IMR-90 (cell line): ENCODE results near the gene AIRE. TPM values are rescaled to one million over a fixed set of nuclear protein-coding genes. Genes with fewer than 3 reads are reported as not detected.

Experiments
- ATAC-seq: fragments of 200-7000 bp; cut with Tn5 transposase; 2 replicates; pipeline ENCODE4 v1.9.1; 2020; ENCODE audit warnings: low read depth, mild to moderate bottlenecking, moderate library complexity
- BruUV-seq: library from RNA; stranded (reverse); fragments of 400-500 nt; replicated peaks from 2 replicates; lab custom pipeline; 2021; lab: Mats Ljungman, UMichigan
- CTCF ChIA-PET: fragments of 300-600 bp; formaldehyde crosslinking; extraction: SDS; loops from one replicate; lab custom pipeline; 2021; ENCODE audit warnings: antibody characterized with exemption; lab: Yijun Ruan, JAX
- POLR2A ChIA-PET: fragments of 300-600 bp; sonication (Branson Sonifier 250); formaldehyde crosslinking; loops from one replicate; lab custom pipeline; 2022; ENCODE audit warnings: antibody characterized with exemption; ENCODE audit not compliant: unreplicated experiment; lab: Charles Lee
- DNase-seq: peaks from one replicate; pipeline ENCODE4 v3.0.0; 2013
- H2AFZ ChIP-seq: replicated peaks from 2 replicates; pipeline ENCODE3; 2013; ENCODE audit warnings: low read length, mild to moderate bottlenecking; ENCODE audit not compliant: poor library complexity
- H2AK5ac ChIP-seq: 2 replicates; pipeline ENCODE4 v1.6.1; 2013; ENCODE audit warnings: low read depth, low read length, inconsistent platforms
- H2AK9ac ChIP-seq: replicated peaks from 2 replicates; pipeline ENCODE3; 2013; ENCODE audit warnings: mild to moderate bottlenecking, low read depth, low read length, moderate library complexity; ENCODE audit not compliant: poor library complexity
- H2BK120ac ChIP-seq: 2 replicates; pipeline ENCODE4 v1.6.1; 2013; ENCODE audit warnings: low read depth, low read length, inconsistent platforms
- H2BK15ac ChIP-seq: 3 replicates; pipeline ENCODE4 v1.6.1; 2013; ENCODE audit warnings: low read depth, low read length, inconsistent platforms
- H2BK20ac ChIP-seq: 2 replicates; pipeline ENCODE4 v1.6.1; 2013; ENCODE audit warnings: low read depth, mild to moderate bottlenecking, inconsistent platforms, low read length, moderate library complexity
- H2BK5ac ChIP-seq: 2 replicates; pipeline ENCODE4 v1.6.1; 2013; ENCODE audit warnings: mild to moderate bottlenecking, low read depth, low read length, inconsistent platforms; ENCODE audit not compliant: poor library complexity, severe bottlenecking
- H3K14ac ChIP-seq: replicated peaks from 2 replicates; pipeline ENCODE4 v1.6.1; 2013; ENCODE audit warnings: low read depth, low read length, inconsistent platforms
- H3K18ac ChIP-seq: 2 replicates; pipeline ENCODE4 v1.6.1; 2013; ENCODE audit warnings: low read depth, low read length, control low read depth
- H3K23ac ChIP-seq: 2 replicates; pipeline ENCODE4 v1.6.1; 2013; ENCODE audit warnings: low read depth, low read length, inconsistent platforms
- H3K27ac ChIP-seq: 2 replicates; pipeline ENCODE4 v1.5.1; 2013; ENCODE audit warnings: mild to moderate bottlenecking, control low read depth, low read length; ENCODE audit not compliant: insufficient read depth
- H3K27me3 ChIP-seq: 2 replicates; pipeline ENCODE4 v1.6.1; 2013; ENCODE audit warnings: low read length; ENCODE audit not compliant: control insufficient read depth, insufficient read depth
- H3K36me3 ChIP-seq: 2 replicates; pipeline ENCODE4 v1.6.1; 2013; ENCODE audit warnings: low read length, mixed read lengths; ENCODE audit not compliant: control insufficient read depth, insufficient read depth
- H3K4ac ChIP-seq: 2 replicates; pipeline ENCODE4 v1.6.1; 2013; ENCODE audit warnings: low read depth, low read length, inconsistent platforms
- H3K4me1 ChIP-seq: 2 replicates; pipeline ENCODE4 v1.6.1; 2013; ENCODE audit warnings: low read length, mixed read lengths; ENCODE audit not compliant: control insufficient read depth, insufficient read depth
- H3K4me2 ChIP-seq: 2 replicates; pipeline ENCODE4 v1.6.1; 2013; ENCODE audit warnings: low read depth, mild to moderate bottlenecking, control low read depth, low read length, moderate library complexity
- H3K4me3 ChIP-seq: 2 replicates; pipeline ENCODE4 v1.5.1; 2013; ENCODE audit warnings: low read depth, mild to moderate bottlenecking, control low read depth, low read length, moderate library complexity; ENCODE audit not compliant: insufficient read depth
- H3K56ac ChIP-seq: 2 replicates; pipeline ENCODE4 v1.6.1; 2013; ENCODE audit warnings: low read length, inconsistent platforms; ENCODE audit not compliant: insufficient read depth; ENCODE audit errors: extremely low read depth
- H3K79me1 ChIP-seq, 2 experiments: 2 replicates each; pipeline ENCODE4 v1.6.1; 2013; ENCODE audit warnings: low read length in 2 of 2, inconsistent platforms in 1 of 2, low read depth in 1 of 2
- H3K9ac ChIP-seq: 2 replicates; pipeline ENCODE4 v1.6.1; 2013; ENCODE audit warnings: low read depth, low read length, control low read depth
- H3K9me1 ChIP-seq: 2 replicates; pipeline ENCODE4 v1.6.1; 2013; ENCODE audit warnings: low read length, inconsistent platforms; ENCODE audit not compliant: insufficient read depth
- H3K9me3 ChIP-seq: 2 replicates; pipeline ENCODE4 v1.6.1; 2013; ENCODE audit warnings: low read length; ENCODE audit not compliant: control insufficient read depth, insufficient read depth
- H4K20me1 ChIP-seq: 2 replicates; pipeline ENCODE4 v1.6.1; 2013; ENCODE audit warnings: low read length, inconsistent platforms; ENCODE audit not compliant: insufficient read depth
- H4K5ac ChIP-seq: 2 replicates; pipeline ENCODE4 v1.6.1; 2013; ENCODE audit warnings: mild to moderate bottlenecking, low read depth, low read length, control low read depth
- H4K8ac ChIP-seq, 2 experiments: 2 replicates each; pipeline ENCODE4 v1.6.1; 2013; ENCODE audit warnings: low read depth in 2 of 2, low read length in 2 of 2, control low read depth in 1 of 2, inconsistent platforms in 1 of 2
- H4K91ac ChIP-seq: 2 replicates; pipeline ENCODE4 v1.6.1; 2013; ENCODE audit warnings: low read depth, low read length, inconsistent platforms; ENCODE audit not compliant: insufficient read depth
- BHLHE40 ChIP-seq: fragments of 150-350 bp; IDR thresholded peaks from 2 replicates; pipeline ENCODE4 v1.6.1; 2016; ENCODE audit warnings: mild to moderate bottlenecking, low read depth, low read length
- CHD1 ChIP-seq: IDR thresholded peaks from 2 replicates; pipeline ENCODE4 v1.6.1; 2012; ENCODE audit warnings: low read depth, low read length, improper control_type of control experiment
- FOS ChIP-seq: fragments of 150-350 bp; IDR thresholded peaks from 2 replicates; pipeline ENCODE4 v1.6.1; 2016; ENCODE audit warnings: low read depth, low read length
- MAZ ChIP-seq: IDR thresholded peaks from 2 replicates; pipeline ENCODE4 v1.6.1; 2012; ENCODE audit warnings: low read depth, mild to moderate bottlenecking, low read length, improper control_type of control experiment, moderate library complexity, borderline replicate concordance
- POLR2A ChIP-seq: IDR thresholded peaks from 2 replicates; pipeline ENCODE4 v1.6.1; 2012; ENCODE audit warnings: mild to moderate bottlenecking, low read depth, low read length
- RCOR1 ChIP-seq: IDR thresholded peaks from 2 replicates; pipeline ENCODE4 v1.6.1; 2012; ENCODE audit warnings: mild to moderate bottlenecking, low read length, improper control_type of control experiment; ENCODE audit not compliant: insufficient replicate concordance
- RFX5 ChIP-seq: IDR thresholded peaks from 2 replicates; pipeline ENCODE4 v1.8.0; 2012; ENCODE audit warnings: low read depth, mild to moderate bottlenecking, low read length, moderate library complexity
- SMC3 ChIP-seq: fragments of 150-350 bp; IDR thresholded peaks from 2 replicates; pipeline ENCODE4 v1.6.1; 2016; ENCODE audit warnings: low read depth, mild to moderate bottlenecking, antibody characterized with exemption, low read length, moderate library complexity
- USF2 ChIP-seq: fragments of 150-350 bp; IDR thresholded peaks from 2 replicates; pipeline ENCODE4 v1.6.1; 2017; ENCODE audit warnings: mild to moderate bottlenecking, antibody characterized with exemption, low read length, low read depth
- WGBS, 2 experiments: methylation state at CpG; one replicate each; pipeline versions ENCODE4 v1.1.5 to v1.1.7; 2013; ENCODE audit warnings: missing lambda C conversion rate in 2 of 2; ENCODE audit not compliant: insufficient read length in 1 of 2; ENCODE audit errors: extremely low coverage in 2 of 2; 5-methylcytosine and 5-hydroxymethylcytosine counted together
- dilution Hi-C: fragments of 300-500 bp; cut with HindIII; formaldehyde crosslinking; loops from one replicate; pipeline ENCODE4 v1.14.3; 2018; ENCODE audit warnings: low sequenced_read_pairs; ENCODE audit not compliant: unreplicated experiment
- in situ Hi-C: fragments of 300-500 bp; cut with MboI; formaldehyde crosslinking; loops from 3 replicates; pipeline ENCODE4 v1.14.3; 2019; ENCODE audit warnings: low sequenced_read_pairs, inconsistent platforms, mixed read lengths
- intact Hi-C: fragments of 100-400 bp; cut with micrococcal nuclease; formaldehyde crosslinking; loops from 2 replicates; pipeline ENCODE4 v1.10.0; 2022
- polyA plus RNA-seq, 3 experiments: library from polyadenylated mRNA; depleted of rRNA; stranded (reverse); fragments of >200 nt; gene quantifications; 2 replicates each; pipeline ENCODE4 v1.2.3, GENCODE V29; 2012; ENCODE audit warnings: low replicate concordance in 1 of 3
- total RNA-seq: library from RNA; depleted of rRNA; stranded (reverse); fragments of >200 nt; gene quantifications from 2 replicates; pipeline ENCODE4 v1.2.3, GENCODE V29; 2012
- TF ChIP-seq, protein P1 (sequence below): conservative IDR thresholded peaks from 2 replicates; pipeline ENCODE4 v1.5.1; 2012; ENCODE audit warnings: mild to moderate bottlenecking, low read depth, low read length, improper control_type of control experiment

Gene AIRE
- total and polyA plus RNA-seq, 2 of the 4 experiments (the other 2 are of a cell fraction) = 0.05 TPM; not detected in 1

GRCh38 chr21:44306936-44307704 is 21.4 kb downstream of the AIRE start:
- WGBS, 2 experiments = 90% methylated on average over 10 of the region's 21 CpGs; no CpG with 5 or more reads in 1 of the 2 experiments
- Histone ChIP-seq H3K14ac (no peak overlapping the region), H3K4me1 (peaks cover 11% of the 10 kb centered on the region), H3K9ac (no peak overlapping the region), H3K18ac (no peak overlapping the region), H2AFZ (no peak overlapping the region), H3K4me2 (no peak overlapping the region), H3K27me3 (no peaks in the 10 kb centered on the region), H4K91ac (no peak overlapping the region), H3K4ac (no peak overlapping the region), H2BK20ac (no peak overlapping the region), H3K9me3 (no peaks in the 10 kb centered on the region), H4K5ac (no peak overlapping the region), H2AK5ac (no peak overlapping the region), H3K4me3 (no peak overlapping the region), H2BK120ac (no peak overlapping the region), H2BK15ac (no peak overlapping the region), H2AK9ac (peak overlapping the region; percentile 70), H4K20me1 (peaks cover 61% of the 10 kb centered on the region), H3K56ac (no peak overlapping the region), H3K23ac (no peak overlapping the region), H3K9me1 (no peaks in the 10 kb centered on the region), H2BK5ac (no peak overlapping the region), H3K27ac (no peak overlapping the region), H3K36me3 (peaks cover 40% of the 10 kb centered on the region), H3K79me1 (peaks cover 15 to 54% of the 10 kb centered on the region in 2 experiments), H4K8ac (no peak overlapping the region)
- POLR2A ChIA-PET = no interaction called here
- no peak for TF ChIP-seq SMC3
- TF ChIP-seq POLR2A = no peak
- TF ChIP-seq BHLHE40 = no peak
- TF ChIP-seq, protein P1, sequence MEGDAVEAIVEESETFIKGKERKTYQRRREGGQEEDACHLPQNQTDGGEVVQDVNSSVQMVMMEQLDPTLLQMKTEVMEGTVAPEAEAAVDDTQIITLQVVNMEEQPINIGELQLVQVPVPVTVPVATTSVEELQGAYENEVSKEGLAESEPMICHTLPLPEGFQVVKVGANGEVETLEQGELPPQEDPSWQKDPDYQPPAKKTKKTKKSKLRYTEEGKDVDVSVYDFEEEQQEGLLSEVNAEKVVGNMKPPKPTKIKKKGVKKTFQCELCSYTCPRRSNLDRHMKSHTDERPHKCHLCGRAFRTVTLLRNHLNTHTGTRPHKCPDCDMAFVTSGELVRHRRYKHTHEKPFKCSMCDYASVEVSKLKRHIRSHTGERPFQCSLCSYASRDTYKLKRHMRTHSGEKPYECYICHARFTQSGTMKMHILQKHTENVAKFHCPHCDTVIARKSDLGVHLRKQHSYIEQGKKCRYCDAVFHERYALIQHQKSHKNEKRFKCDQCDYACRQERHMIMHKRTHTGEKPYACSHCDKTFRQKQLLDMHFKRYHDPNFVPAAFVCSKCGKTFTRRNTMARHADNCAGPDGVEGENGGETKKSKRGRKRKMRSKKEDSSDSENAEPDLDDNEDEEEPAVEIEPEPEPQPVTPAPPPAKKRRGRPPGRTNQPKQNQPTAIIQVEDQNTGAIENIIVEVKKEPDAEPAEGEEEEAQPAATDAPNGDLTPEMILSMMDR = no peak
- TF ChIP-seq USF2 = no peak
- no peak for TF ChIP-seq RFX5
- TF ChIP-seq MAZ = no peak
- TF ChIP-seq RCOR1 = no peak
- no peak for TF ChIP-seq FOS
- no peak for TF ChIP-seq CHD1
- intact Hi-C loops = no loop called here
- dilution Hi-C loops = no loop called here
- DNase-seq (peak; percentile 18), ATAC-seq (peak; percentile 18; the same call in 1 of the 2 replicates)
- in situ Hi-C loops = no loop called here
- CTCF ChIA-PET = no interaction called here
- BruUV-seq = no TSS peak
